ENCODE measurements around the gene LECT2.

LECT2 gene

DNA sequence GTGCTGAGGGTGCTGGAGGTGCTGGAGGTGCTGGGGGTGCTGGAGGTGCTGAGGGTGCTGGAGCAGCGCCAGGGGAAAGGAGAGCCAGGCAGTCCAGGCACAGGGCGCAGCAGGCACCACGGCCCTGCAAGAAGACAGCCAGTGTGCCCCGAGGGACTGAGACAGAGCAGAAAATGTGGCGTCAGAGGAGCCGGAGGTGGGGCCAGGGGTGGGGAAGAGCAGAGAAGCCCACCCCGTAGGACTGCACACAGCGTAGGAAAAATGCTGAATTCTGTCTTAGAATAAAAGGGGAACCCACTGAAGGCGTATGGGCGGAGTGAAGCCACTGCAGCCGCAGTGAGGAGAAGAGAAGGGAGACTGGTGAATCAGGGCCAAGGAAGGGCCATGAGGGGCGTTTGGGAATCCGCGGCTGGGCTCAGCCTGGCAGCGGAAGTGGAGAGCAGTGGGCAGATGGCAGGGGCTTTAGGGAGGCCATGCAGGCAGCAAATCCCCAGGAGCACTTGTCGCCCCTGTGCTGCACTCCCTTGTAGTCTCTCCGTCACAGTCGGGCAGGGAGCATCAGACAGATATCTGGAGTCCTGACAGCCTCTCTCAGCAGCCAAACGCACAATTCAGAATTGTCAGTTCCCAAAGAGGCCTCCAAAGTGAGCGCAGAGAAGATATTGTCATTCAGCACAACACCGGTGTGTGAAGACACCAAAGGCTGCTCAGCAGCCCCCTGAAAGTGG, 35.9 kb upstream of the LECT2 start:
- TF ChIP-seq CTCF (conservative IDR thresholded peaks at IDR 0.05; ENCODE audit: low read length): no peak
- no peak overlapping the region for H3K4me3 ChIP-seq (ENCODE audit: low read length)
- no peak for DNase-seq (ENCODE audit: low read depth)

GRCh38 chr5:135989686-135990085, 34.9 kb upstream of the LECT2 start:
- DNase-seq (ENCODE audit: low read depth): no peak
- TF ChIP-seq CTCF (conservative IDR thresholded peaks at IDR 0.05; ENCODE audit: low read length): no peak

DNA sequence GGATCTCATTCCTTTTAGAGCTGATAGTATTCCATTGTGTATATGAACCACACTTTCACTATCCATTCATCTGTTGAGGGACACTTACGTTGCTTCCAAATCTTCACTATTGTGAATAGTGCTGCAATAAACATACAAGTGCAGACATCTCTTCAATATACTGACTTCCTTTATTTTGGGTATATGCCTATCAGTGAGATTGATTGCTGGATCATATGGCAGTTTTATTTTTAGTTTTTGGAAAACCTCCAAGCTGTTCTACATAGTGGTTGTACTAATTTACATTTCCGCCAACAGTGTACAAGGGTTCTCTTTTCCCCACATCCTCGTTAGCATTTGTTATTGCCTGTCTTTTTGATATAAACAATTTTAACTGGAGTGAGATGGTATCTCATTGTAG, 33.8 kb upstream of the LECT2 start:
- no peak for TF ChIP-seq CTCF (conservative IDR thresholded peaks at IDR 0.05; ENCODE audit: low read length)
- DNase-seq (ENCODE audit: low read depth): no peak
- no peak overlapping the region for H3K4me3 ChIP-seq (ENCODE audit: low read length)

More at GRCh38 chr5:135989686-135990085, 34.9 kb upstream of the LECT2 start:
- H3K4me3 ChIP-seq (ENCODE audit: low read length): no peak overlapping the region

DNA sequence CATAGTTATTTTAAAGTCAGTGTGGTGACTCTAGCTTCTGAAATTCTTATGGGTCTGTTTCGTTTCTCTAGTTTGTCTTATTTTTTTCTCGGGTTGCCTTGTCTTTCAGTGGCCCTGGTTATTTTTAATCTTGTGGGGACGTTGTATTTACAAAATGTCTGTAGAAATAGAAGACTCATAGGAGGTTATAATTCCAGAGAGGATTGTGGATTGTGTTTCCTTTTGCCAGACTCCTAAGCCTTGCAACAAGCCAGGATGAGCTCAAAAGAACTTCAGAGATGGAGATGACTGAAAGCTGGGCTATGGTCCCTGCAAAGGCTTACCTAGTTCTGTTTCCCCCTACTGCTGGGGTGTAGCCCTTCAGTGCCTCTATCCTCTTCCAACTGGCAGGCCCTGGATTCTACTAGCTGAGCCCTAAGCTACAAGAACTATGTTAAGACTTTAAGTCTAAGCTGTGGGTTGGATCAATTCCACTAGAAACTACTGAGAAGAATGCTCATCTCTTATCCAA, 32.2 kb upstream of the LECT2 start:
- DNase-seq (ENCODE audit: low read depth): peak; percentile 78
- TF ChIP-seq CTCF (conservative IDR thresholded peaks at IDR 0.05; ENCODE audit: low read length): no peak
- no peak overlapping the region for H3K4me3 ChIP-seq (ENCODE audit: low read length)

DNA sequence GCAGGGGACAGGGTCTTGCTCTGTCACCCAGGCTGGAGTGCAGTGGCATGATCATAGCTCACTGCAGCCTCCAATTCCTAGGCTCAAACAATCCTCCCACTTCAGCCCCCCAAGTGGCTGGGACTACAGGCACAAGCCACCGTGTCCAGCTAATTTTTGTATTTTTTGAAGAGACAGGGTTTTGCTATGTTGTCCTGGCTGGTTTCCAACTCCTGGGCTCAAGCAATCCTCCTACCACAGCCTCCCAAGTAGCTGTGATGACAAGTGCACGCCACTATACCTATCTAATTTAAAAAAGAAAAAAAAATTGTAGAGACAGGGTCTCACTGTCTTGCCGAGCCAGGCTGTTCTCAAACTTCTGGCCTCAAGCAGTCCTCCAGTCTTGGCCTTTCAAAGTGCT, 31.6 kb upstream of the LECT2 start:
- DNase-seq (ENCODE audit: low read depth): no peak
- H3K4me3 ChIP-seq (ENCODE audit: low read length): no peak overlapping the region
- no peak for TF ChIP-seq CTCF (conservative IDR thresholded peaks at IDR 0.05; ENCODE audit: low read length)

GRCh38 chr5:135985951-135986350, 31.2 kb upstream of the LECT2 start:
- no peak for DNase-seq (ENCODE audit: low read depth)
- no peak for TF ChIP-seq CTCF (conservative IDR thresholded peaks at IDR 0.05; ENCODE audit: low read length)
- H3K4me3 ChIP-seq (ENCODE audit: low read length): no peak overlapping the region

DNA sequence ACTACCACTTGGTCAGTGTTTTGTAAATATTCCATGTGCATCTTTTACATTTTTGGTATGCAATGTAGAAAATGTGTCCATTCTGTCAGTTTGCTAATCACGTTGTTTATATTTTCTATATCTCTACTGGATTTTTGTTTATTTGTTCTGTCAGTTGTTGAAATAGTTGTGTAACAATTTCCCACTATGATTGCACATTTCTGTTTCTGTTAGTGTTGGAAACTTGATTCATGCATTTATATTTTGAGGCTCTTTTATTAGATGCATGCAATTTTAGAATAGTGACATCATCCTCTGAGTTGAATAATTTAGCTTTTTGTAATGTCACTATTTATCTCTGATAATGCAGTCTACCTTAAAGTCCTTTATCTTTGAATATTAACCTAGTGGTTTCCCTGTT, 25.8 kb upstream of the LECT2 start:
- no peak overlapping the region for H3K4me3 ChIP-seq (ENCODE audit: low read length)
- TF ChIP-seq CTCF (conservative IDR thresholded peaks at IDR 0.05; ENCODE audit: low read length): no peak
- peak; percentile 29 for DNase-seq (ENCODE audit: low read depth)
